Stimulated activated naive CD8-positive, alpha-beta T cell treated with anti-CD3 and anti-CD28 coated beads, Interleukin-15, Interleukin-2, amounts not matched to agents 100 ng/mL and 50 ng/mL, for 24 hours (primary cell): ENCODE measurements around the gene PPME1.

Source experiments
- H3K27ac Mint-ChIP-seq: one replicate; pipeline ENCODE4 v1.8.0; 2021; ENCODE audit warnings: mild to moderate bottlenecking, mixed read lengths
- H3K27me3 Mint-ChIP-seq: one replicate; pipeline ENCODE4 v1.8.0; 2021; ENCODE audit warnings: mixed read lengths
- H3K36me3 Mint-ChIP-seq: one replicate; pipeline ENCODE4 v1.8.0; 2021; ENCODE audit warnings: low read depth, mixed read lengths
- H3K4me1 Mint-ChIP-seq: one replicate; pipeline ENCODE4 v1.8.0; 2021; ENCODE audit warnings: low read depth, mixed read lengths
- H3K4me3 Mint-ChIP-seq: one replicate; pipeline ENCODE4 v1.8.0; 2021; ENCODE audit warnings: mild to moderate bottlenecking, mixed read lengths
- H3K9me3 Mint-ChIP-seq: one replicate; pipeline ENCODE4 v1.8.0; 2021; ENCODE audit warnings: mixed read lengths

Gene PPME1

GRCh38 chr11:74272276-74272675, 101.2 kb downstream of the PPME1 start:
- Mint-ChIP-seq H3K9me3 (no peaks in the 10 kb centered on the region), H3K4me3 (no peak overlapping the region), H3K4me1 (peaks cover 20% of the 10 kb centered on the region), H3K27me3 (peaks cover 6% of the 10 kb centered on the region), H3K27ac (no peak overlapping the region), H3K36me3 (no peaks in the 10 kb centered on the region)

- H3K27me3 Mint-ChIP-seq, result peaks cover 3% of the 10 kb centered on the region
- H3K36me3 Mint-ChIP-seq, result no peaks in the 10 kb centered on the region
- H3K27ac Mint-ChIP-seq, result no peak overlapping the region
- no peaks in the 10 kb centered on the region for H3K4me1 Mint-ChIP-seq
- H3K9me3 Mint-ChIP-seq, result no peaks in the 10 kb centered on the region
- H3K4me3 Mint-ChIP-seq, result no peak overlapping the region
These were observed 105.5 kb downstream of the PPME1 start for GRCh38 chr11:74276581-74276980.

GRCh38 chr11:74278103-74278502, 107.0 kb downstream of the PPME1 start:
- Mint-ChIP-seq H3K36me3 (no peaks in the 10 kb centered on the region), H3K9me3 (no peaks in the 10 kb centered on the region), H3K4me1 (no peaks in the 10 kb centered on the region), H3K27ac (no peak overlapping the region), H3K27me3 (peaks cover 3% of the 10 kb centered on the region), H3K4me3 (no peak overlapping the region)

GRCh38 chr11:74278721-74279161, 107.7 kb downstream of the PPME1 start:
- no peaks in the 10 kb centered on the region for H3K9me3 Mint-ChIP-seq
- no peaks in the 10 kb centered on the region for H3K36me3 Mint-ChIP-seq
- H3K4me3 Mint-ChIP-seq, result no peak overlapping the region
- H3K27ac Mint-ChIP-seq, result no peak overlapping the region
- H3K4me1 Mint-ChIP-seq, result no peaks in the 10 kb centered on the region
- peaks cover 3% of the 10 kb centered on the region for H3K27me3 Mint-ChIP-seq

GRCh38 chr11:74279256-74279655, 108.2 kb downstream of the PPME1 start:
- H3K4me1 Mint-ChIP-seq, result no peaks in the 10 kb centered on the region
- H3K9me3 Mint-ChIP-seq, result no peaks in the 10 kb centered on the region
- H3K4me3 Mint-ChIP-seq, result no peak overlapping the region
- no peaks in the 10 kb centered on the region for H3K36me3 Mint-ChIP-seq
- peaks cover 3% of the 10 kb centered on the region for H3K27me3 Mint-ChIP-seq
- no peak overlapping the region for H3K27ac Mint-ChIP-seq

GRCh38 chr11:74280494-74280893, 109.4 kb downstream of the PPME1 start:
- H3K4me1 Mint-ChIP-seq, result no peaks in the 10 kb centered on the region

GRCh38 chr11:74282421-74282820, 111.3 kb downstream of the PPME1 start:
- no peak overlapping the region for H3K4me3 Mint-ChIP-seq
- H3K27ac Mint-ChIP-seq, result no peak overlapping the region
- no peaks in the 10 kb centered on the region for H3K4me1 Mint-ChIP-seq
- H3K27me3 Mint-ChIP-seq, result no peaks in the 10 kb centered on the region
- no peaks in the 10 kb centered on the region for H3K36me3 Mint-ChIP-seq
- H3K9me3 Mint-ChIP-seq, result no peaks in the 10 kb centered on the region

More at GRCh38 chr11:74280494-74280893, 109.4 kb downstream of the PPME1 start:
- no peak overlapping the region for H3K27ac Mint-ChIP-seq
- no peak overlapping the region for H3K4me3 Mint-ChIP-seq
- H3K36me3 Mint-ChIP-seq, result no peaks in the 10 kb centered on the region
- H3K9me3 Mint-ChIP-seq, result no peaks in the 10 kb centered on the region
- peaks cover 3% of the 10 kb centered on the region for H3K27me3 Mint-ChIP-seq

- Mint-ChIP-seq H3K9me3 (no peaks in the 10 kb centered on the region), H3K36me3 (no peaks in the 10 kb centered on the region), H3K27ac (no peak overlapping the region), H3K4me3 (no peak overlapping the region), H3K27me3 (no peaks in the 10 kb centered on the region), H3K4me1 (peaks cover 3% of the 10 kb centered on the region)
These were observed 111.9 kb downstream of the PPME1 start for GRCh38 chr11:74282914-74283371.

GRCh38 chr11:74283580-74284180, 112.6 kb downstream of the PPME1 start:
- Mint-ChIP-seq H3K27me3 (no peaks in the 10 kb centered on the region), H3K36me3 (no peaks in the 10 kb centered on the region), H3K9me3 (no peaks in the 10 kb centered on the region), H3K4me1 (peaks cover 8% of the 10 kb centered on the region), H3K27ac (no peak overlapping the region), H3K4me3 (no peak overlapping the region)

- H3K4me1 Mint-ChIP-seq, result peaks cover 8% of the 10 kb centered on the region
- no peaks in the 10 kb centered on the region for H3K9me3 Mint-ChIP-seq
- no peaks in the 10 kb centered on the region for H3K27me3 Mint-ChIP-seq
- H3K27ac Mint-ChIP-seq, result no peak overlapping the region
- H3K4me3 Mint-ChIP-seq, result no peak overlapping the region
- no peaks in the 10 kb centered on the region for H3K36me3 Mint-ChIP-seq
These were observed 113.4 kb downstream of the PPME1 start for GRCh38 chr11:74284466-74284865.

- no peak overlapping the region for H3K27ac Mint-ChIP-seq
- peaks cover 16% of the 10 kb centered on the region for H3K27me3 Mint-ChIP-seq
- H3K36me3 Mint-ChIP-seq, result no peaks in the 10 kb centered on the region
These were observed 117.1 kb downstream of the PPME1 start for GRCh38 chr11:74288161-74288560.

GRCh38 chr11:74288911-74289310, 117.8 kb downstream of the PPME1 start:
- Mint-ChIP-seq H3K36me3 (no peaks in the 10 kb centered on the region), H3K9me3 (no peaks in the 10 kb centered on the region), H3K4me3 (no peak overlapping the region), H3K4me1 (peaks cover 8% of the 10 kb centered on the region), H3K27me3 (peaks cover 19% of the 10 kb centered on the region), H3K27ac (no peak overlapping the region)

More at GRCh38 chr11:74288161-74288560, 117.1 kb downstream of the PPME1 start:
- H3K4me3 Mint-ChIP-seq, result no peak overlapping the region
- H3K9me3 Mint-ChIP-seq, result no peaks in the 10 kb centered on the region
- H3K4me1 Mint-ChIP-seq, result peaks cover 8% of the 10 kb centered on the region

GRCh38 chr11:74297484-74297883, 126.4 kb downstream of the PPME1 start:
- no peak overlapping the region for H3K27ac Mint-ChIP-seq
- peaks cover 23% of the 10 kb centered on the region for H3K27me3 Mint-ChIP-seq
- H3K4me1 Mint-ChIP-seq, result peaks cover 6% of the 10 kb centered on the region
- H3K4me3 Mint-ChIP-seq, result no peak overlapping the region
- no peaks in the 10 kb centered on the region for H3K36me3 Mint-ChIP-seq
- no peaks in the 10 kb centered on the region for H3K9me3 Mint-ChIP-seq

- no peak overlapping the region for H3K4me3 Mint-ChIP-seq
- peaks cover 14% of the 10 kb centered on the region for H3K27me3 Mint-ChIP-seq
- H3K9me3 Mint-ChIP-seq, result no peaks in the 10 kb centered on the region
These were observed 127.9 kb downstream of the PPME1 start for GRCh38 chr11:74299015-74299414.

More at GRCh38 chr11:74299015-74299414, 127.9 kb downstream of the PPME1 start:
- peaks cover 6% of the 10 kb centered on the region for H3K4me1 Mint-ChIP-seq
- no peak overlapping the region for H3K27ac Mint-ChIP-seq
- no peaks in the 10 kb centered on the region for H3K36me3 Mint-ChIP-seq
